GM21423 (cell line): Measurements from ENCODE around the gene PDE4A.
"Not testable (repeated sequence)": the region's sequence is repeated elsewhere in the genome, so short reads cannot be mapped to it uniquely, and the experiment has no call there.

Experiments used
- ATAC-seq: cut with Tn5 transposase; IDR thresholded peaks from one replicate; pipeline ENCODE4 v1.9.1; 2021; ENCODE audit warnings: mild to moderate bottlenecking, moderate library complexity; ENCODE audit not compliant: unreplicated experiment

The PDE4A gene

DNA sequence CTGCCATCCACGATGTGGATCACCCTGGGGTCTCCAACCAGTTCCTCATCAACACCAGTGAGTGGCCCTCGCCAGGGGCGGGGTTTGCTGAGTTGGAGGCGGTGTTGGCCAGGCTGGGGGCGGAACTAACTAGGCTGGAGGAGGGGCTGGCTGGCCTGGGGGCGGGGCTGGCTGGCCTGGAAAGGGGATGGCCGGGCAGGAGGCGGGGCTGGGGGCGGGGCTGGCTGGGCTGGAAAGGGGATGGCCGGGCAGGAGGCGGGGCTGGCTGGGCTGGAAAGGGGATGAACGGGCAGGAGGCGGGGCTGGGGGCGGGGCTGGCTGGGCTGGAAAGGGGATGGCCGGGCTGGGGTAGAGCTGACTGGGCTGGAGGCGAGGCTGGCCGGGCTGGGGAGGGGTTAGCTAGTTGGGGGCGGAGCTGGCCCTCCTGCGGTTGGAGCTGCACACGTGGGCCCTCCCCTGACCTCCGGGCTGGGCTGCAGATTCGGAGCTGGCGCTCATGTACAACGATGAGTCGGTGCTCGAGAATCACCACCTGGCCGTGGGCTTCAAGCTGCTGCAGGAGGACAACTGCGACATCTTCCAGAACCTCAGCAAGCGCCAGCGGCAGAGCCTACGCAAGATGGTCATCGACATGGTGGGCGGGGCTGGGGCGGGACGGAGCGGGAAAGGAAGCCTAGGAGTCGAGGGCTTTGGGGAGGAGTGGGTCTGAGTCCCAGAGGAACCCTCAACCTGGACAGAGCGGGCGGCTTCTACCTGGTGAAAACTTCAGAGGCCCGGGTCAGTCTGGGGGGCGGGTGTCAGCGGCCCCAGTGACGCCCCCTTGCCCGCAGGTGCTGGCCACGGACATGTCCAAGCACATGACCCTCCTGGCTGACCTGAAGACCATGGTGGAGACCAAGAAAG, 41.0 kb downstream of the PDE4A start:
- ATAC-seq = peak; percentile 82

DNA sequence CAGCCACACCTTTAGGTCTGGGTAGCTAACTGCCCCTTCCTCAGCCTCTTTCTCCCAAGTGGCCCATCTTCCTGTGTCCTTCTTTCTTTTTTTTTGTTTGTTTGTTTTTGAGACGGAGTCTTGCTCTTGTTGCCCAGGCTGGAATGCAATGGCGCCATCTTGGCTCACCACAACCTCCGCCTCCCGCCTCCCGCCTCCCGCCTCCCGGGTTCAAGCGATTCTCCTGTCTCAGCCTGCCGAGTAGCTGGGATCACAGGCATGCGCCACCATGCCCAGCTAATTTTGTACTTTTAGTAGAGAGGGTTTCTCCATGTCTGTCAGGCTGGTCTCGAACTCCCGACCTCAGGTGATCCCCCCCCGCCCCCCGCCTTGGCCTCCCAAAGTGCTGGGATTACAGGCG, 41.7 kb downstream of the PDE4A start:
- not testable (repeated sequence) for ATAC-seq

DNA sequence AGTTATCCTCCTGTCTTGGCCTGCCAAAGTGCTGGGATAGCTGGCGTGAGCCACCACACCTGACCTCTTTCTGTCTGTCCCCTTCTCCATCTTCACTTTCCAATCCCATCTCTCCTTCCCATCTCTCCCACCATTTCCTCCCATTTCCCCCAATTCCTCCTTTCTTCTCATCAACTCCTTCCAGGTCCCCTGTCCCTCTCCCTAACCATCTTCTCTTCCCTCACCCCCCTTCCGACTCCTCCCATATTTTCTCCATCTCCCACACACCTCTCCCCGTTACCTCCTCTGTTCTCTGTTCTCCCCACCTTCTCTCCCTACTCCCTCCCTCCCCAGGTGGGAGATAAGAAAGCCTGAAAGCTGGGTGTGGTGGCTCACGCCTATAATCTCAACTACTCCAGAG, 42.2 kb downstream of the PDE4A start:
- ATAC-seq = no peak

DNA sequence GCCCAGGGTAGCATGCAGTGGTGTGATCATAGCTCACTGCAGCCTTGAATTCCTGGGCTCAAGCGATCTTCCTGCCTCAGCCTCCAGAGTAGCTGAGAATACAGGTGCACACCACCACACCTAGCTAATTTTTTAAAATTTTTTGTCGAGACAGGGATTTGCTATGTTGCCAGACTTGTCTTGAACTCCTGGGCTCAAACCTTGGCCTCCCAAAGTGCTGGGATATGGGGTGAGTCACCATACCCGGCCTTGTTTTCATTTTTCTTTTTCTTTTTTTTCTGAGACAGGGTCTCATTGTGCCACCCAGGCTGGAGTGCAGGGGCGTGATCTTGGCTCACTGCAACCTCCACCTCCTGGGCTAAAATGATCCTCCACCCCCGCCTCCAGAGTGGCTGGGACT, 44.1 kb downstream of the PDE4A start:
- ATAC-seq = no peak

DNA sequence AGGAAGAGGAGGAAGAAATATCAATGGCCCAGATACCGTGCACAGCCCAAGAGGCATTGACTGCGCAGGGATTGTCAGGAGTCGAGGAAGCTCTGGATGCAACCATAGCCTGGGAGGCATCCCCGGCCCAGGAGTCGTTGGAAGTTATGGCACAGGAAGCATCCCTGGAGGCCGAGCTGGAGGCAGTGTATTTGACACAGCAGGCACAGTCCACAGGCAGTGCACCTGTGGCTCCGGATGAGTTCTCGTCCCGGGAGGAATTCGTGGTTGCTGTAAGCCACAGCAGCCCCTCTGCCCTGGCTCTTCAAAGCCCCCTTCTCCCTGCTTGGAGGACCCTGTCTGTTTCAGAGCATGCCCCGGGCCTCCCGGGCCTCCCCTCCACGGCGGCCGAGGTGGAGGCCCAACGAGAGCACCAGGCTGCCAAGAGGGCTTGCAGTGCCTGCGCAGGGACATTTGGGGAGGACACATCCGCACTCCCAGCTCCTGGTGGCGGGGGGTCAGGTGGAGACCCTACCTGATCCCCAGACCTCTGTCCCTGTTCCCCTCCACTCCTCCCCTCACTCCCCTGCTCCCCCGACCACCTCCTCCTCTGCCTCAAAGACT, 46.9 kb downstream of the PDE4A start:
- ATAC-seq = no peak

DNA sequence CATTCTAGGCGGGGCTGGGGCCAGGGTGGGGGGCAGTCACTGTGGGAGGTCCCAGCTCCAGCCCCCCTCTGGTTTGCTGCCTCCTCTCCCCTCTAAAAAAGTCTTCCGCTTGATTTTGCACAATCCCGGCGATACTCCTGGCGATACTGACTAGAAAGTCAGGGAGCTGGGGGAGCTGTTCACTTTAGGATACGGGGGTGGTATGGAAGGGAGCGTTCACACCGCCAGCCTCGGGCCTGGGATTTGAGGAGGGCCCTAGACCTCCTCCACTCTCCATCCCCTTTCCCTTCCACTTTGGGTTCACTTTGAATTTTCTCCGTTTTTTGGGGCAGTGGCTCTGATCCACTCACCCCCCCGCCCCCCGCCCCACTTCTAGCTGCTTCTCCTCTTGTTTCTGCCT, 47.8 kb downstream of the PDE4A start:
- ATAC-seq = no peak

DNA sequence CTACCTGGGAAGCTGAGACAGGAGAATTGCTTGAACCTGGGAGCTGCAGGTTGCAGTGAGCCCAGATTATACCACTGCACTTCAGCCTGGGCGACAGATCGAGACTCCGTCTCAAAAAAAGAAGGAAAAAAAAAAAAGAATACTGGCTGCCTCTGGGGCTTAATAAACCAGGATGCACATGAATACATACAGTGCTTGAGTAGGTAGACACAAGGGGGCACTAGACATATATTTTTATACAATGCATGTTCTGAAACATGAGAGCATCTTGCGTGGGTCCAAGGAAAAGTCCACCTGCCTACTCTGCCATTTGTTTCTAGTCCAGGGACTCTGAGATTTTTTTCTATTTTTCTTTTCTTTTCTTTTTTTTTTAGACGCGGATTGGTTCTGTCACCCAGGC, 51.6 kb downstream of the PDE4A start:
- no peak for ATAC-seq

DNA sequence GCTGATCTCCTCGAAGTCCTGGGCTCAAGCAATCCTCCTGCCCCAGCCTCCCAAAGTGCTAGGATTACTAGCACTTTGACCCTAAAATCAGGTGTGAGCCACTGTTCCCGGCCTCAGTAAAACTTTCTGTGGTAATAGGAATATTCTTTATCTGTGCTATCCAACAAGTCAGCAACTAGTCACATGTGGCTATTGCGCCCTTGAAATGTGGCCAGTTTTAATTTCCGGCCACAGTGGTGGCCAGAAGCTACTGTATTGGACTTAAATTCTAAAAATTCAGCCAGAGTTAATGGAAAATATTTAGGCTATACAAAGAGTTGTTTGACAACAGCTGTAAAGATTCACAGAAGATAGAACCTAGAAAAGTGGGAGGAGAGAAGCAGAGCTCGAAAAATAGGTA, 52.9 kb downstream of the PDE4A start:
- no peak for ATAC-seq

DNA sequence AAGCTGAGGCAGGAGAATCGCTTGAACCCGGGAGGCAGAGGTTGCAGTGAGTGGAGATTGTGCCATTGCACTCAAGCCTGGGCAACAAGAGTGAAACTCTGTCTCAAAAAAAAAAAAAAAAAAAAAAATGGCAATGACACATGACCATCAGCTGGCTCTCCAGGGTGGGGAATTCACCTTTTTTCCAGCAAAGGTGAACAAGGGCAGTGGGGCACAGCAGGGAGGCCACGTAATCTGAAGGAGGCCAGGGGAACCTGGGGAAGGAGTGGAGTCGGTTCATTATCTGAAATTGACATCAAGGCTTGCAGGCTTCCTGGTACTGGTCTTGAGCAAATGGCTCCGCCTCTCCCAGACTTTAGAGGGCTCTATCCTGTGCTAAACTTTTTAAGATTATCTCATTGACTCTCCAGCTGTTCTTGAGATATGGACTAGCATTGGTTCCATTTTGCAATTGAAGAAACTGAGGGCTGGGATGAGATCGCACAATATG, 54.7 kb downstream of the PDE4A start:
- ATAC-seq = no peak

DNA sequence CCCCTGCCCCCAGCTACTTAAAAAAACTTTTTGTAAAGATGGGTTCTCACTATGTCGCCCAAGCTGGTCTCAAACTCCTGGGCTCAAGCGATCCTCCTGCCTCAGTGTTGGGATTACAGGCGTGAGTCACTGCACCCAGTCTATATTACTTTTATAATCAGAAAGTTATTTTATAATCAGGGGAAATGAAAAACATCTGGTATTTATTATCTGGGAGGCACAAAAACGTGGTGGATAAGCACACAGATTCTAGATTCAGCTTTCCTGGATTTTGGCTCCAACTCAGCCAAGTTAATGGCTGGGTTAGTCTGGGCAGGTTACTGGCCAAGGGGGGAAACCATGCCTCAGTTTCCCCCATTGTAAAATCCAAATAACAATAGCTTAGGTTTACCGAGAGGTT, 58.1 kb downstream of the PDE4A start:
- no peak for ATAC-seq

DNA sequence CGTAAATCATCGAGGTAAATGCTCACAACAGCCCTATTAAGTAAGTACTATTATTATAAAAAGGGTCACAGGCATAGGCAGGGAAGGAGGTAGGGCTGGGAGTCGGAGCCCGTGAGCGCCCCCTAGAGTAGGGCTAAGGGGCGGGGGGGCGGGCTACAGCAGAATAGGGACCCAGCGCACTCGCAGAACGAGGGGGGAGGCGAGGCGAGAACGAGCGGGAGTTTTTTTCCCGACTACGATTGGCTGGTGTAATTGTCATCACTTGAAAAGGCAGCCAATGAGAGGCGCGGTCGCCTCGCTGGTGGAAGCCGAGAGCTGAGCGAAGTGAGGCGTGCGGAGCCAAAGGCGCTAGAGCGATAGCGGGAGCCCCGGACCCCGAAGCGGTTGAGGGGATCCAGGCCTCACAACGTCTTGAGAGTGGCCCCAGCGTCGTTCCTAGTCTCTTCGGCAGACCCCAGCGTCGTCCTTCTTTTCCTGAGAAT, 58.6 kb downstream of the PDE4A start:
- ATAC-seq = no peak

DNA sequence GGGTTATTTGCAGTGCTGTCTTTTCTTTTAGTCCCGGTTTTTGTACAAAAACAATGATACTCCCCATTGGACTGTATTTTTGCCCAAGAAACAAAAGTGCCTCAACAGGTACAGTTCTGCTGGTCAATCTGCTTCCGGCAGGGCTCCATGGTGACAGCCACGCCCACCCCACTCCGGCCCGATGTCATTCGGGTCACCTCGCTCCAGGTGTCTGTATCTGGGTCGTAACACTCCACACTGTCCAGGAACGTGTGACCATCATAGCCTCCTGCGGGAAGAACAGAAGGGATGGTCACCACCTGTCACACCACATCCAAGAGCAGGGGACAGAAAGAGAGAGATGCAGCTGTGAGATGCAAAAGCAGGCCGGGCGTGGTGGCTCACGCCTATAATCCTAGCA, 66.2 kb downstream of the PDE4A start:
- ATAC-seq = no peak

DNA sequence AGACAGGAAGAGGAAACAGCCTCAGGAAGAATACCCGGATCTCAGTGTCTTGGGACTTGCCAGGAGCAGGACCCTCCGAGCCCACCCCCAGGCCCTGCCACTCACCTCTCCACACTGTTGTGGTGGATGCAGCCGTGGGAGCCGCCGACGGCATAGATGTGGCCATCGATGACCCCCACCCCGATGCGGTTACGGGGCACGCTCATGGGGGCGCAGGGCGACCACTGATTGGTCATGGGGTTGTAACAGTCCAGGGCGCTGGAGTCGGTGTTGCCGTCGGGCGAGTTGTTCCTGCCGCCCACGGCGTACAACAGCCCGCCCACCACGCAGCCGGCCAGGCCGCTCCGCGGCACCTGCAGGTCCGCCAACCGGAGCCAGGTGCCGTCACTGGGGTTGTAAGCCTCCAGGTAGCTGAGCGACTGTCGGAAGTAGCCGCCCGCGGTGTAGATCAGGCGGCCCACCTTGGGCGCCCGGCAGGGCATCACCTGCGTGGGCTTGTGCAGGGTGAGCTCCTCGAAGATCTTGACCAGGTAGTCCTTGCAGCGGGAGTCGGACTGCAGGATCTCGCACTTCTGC, 71.2 kb downstream of the PDE4A start:
- ATAC-seq = no peak

DNA sequence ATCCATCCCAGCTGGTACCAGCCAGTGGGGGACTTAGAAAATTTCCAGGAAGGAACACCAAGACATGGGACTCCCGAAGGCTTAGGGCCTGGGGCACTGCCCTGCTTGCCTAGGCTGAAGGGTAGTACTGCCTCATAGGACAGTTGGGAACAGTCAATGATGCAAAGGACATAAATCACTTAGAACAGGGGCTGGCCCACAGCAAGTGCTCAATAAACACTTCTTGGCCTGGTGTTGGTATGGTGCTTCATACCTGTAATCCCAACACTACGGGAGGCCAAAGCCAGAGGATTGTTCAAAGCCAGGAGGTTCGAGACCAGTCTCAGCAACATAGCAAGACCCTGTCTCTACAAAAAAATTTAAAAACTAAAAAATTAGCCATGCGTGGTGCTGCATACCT, 77.0 kb downstream of the PDE4A start:
- ATAC-seq = no peak

DNA sequence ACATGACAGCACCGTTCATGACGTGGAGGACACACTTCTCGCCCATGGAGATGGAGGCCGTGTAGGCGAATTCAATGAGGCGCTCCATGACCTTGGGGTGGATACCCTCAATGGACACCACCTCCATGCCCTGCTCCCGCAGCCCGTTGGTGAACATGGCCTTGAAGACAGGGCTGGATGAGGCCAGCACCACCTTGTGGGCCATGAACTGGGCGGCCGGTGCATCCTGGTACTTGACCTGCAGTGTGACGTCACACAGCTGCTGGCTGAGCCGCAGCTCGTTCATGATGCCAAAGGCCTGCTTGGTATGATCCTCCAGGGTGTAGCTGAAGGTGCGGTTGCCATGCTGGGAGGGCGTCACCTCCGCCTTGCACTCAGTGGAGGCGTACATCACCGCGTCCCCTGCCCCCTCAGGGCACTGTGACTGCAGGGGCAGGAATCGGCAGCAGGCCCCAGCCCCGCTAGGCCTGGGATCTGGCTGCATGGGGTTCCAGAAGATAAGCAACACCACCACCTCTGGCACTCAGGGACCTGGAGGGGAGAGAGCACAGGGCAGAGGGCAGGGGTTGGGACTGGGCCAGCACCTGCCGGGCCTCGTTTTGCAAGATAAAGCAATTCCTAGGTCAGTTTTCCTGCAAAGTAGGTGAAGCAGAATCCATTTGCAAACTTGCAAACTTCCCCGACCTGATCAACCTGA, 79.4 kb downstream of the PDE4A start:
- ATAC-seq = no peak

DNA sequence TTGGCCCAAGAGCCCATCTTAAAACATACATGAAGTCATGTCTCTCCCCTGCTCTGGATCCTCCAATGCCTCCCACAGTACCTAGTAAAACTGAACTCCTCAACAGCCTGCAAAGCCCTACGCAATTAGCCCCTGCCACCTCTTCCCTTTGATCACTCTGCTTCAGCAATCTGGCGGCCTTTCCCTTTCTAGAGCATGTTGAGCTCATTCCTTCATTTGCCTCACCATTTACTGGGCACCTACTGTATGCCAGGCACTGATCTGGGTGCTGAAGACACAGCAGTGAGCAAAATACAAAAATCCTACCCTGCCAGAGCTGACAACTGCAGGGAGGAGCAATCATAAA, 79.9 kb downstream of the PDE4A start:
- no peak for ATAC-seq

DNA sequence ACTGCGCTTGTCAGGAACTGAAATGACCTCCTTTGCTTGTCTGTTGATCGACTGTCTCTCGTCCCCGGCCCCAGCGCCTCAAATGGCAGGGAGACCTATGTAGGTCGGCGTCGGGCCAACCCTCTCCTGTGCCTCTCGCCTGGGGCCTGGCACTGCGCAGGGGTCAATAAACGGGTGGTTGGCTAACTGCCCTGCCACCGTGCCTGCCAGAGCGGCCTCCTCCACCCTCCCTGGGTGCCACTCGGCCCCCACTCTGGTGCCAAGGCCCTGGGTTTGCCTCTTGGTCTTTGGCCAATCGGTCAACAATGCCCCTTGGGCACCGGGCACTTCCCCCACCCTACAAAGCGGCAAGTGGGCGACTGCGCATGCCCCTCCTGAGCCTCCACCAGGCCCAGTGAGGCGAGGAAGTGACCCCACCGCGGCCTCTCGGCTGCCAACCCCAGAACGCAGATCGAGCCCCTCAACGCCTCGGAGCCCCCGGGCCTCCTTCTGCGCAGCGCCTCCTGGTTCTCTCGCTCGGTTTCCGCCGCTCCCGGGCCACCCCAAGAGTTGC, 81.7 kb downstream of the PDE4A start:
- peak; percentile 38 for ATAC-seq

DNA sequence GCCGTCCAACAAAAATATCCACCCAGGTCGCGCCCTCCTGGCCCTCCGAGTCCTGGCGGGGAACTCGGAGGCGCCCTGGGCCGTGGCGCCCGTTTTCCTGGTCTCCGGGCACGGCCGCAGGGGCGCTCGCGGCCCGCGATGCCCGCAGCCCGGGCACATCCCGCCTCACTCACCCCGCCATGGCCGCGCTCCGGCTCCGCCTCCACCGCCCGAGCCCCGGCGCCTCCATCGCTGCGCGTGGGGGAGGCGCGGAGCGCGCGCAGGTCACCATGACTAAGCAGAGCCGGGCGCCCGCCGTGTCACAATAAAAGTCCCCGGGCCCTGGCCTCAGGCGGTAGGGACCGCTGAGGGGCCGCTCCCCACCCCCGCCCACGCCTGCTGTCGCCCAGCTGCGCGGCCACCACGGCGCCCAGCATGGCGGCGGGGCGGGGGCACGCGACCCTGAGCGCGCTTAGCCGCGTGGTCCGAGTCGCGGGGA, 82.2 kb downstream of the PDE4A start:
- ATAC-seq = peak; percentile 74

DNA sequence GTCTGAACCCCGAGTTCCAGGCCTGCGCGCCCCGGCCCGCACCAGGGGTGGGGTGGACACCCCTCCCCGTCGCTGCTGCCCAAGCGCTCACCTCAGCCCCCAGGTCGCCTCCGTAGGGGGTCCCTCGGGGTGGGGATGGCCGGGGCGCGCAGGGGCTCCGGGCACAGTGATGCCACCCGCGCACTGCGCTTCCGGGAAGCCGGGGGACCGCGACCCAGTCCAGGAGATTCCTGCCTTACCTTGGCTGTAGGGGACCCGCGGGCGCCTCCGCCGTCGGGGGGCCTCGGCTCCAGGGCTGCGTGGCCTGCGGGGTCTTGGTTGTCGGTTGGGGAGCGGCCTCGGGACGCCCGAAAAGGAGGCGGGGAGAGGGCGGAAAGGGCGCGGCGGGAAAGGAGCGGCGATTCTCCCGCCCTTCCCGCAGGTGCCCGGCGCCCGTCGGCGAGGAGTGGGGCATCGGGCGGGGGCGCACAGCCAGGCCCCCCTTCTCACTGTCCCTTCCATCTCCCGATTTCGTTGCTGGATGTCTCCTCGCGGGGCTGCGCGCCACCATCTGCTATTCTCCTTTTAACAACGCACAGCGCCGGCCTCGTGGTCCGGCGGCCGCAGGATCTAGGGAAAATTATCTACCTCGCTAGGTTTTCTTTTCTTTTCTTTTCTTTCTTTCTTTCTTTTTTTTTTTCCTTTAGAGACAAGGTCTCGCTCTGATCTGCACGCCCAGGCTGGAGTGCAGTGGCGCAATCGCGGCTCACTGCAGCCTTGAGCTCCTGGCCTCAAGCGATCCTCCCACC, 82.9 kb downstream of the PDE4A start, which contains the start of gene KEAP1:
TSS of gene KEAP1 (minus strand) at position 355 of the 788 bp plus-strand sequence. CDS start 3,323 bp downstream, outside the sequence.
- ATAC-seq = peak; percentile 27
